Mesothelial cell of epicardium (in vitro differentiated cells): ENCODE results near the gene HECTD1. TPM values are rescaled to one million over a fixed set of nuclear protein-coding genes. Genes with fewer than 3 reads are reported as not detected.
"Not testable (repeated sequence)": the region's sequence is repeated elsewhere in the genome, so short reads cannot be mapped to it uniquely, and the experiment has no call there.

Source experiments
- DNase-seq, 2 experiments: peaks; one replicate each; pipeline ENCODE4 v3.0.0; 2021; ENCODE audit warnings: low spot score in 2 of 2; ENCODE audit not compliant: unreplicated experiment in 2 of 2
- H3K27ac Mint-ChIP-seq: 2 replicates; pipeline ENCODE4 v1.8.0; 2021; ENCODE audit warnings: mixed read lengths
- H3K27me3 Mint-ChIP-seq: 2 replicates; pipeline ENCODE4 v1.8.0; 2021; ENCODE audit warnings: low read depth, mixed read lengths
- H3K36me3 Mint-ChIP-seq: 2 replicates; pipeline ENCODE4 v1.8.0; 2021; ENCODE audit warnings: mixed read lengths
- H3K4me1 Mint-ChIP-seq: 2 replicates; pipeline ENCODE4 v1.8.0; 2021; ENCODE audit warnings: mixed read lengths
- H3K4me3 Mint-ChIP-seq: 2 replicates; pipeline ENCODE4 v1.8.0; 2021; ENCODE audit warnings: mild to moderate bottlenecking, moderate library complexity, mixed read lengths
- H3K9me3 Mint-ChIP-seq: 2 replicates; pipeline ENCODE4 v1.8.0; 2021; ENCODE audit warnings: mixed read lengths
- CTCF ChIP-seq: fragments of 200-600 bp; sonication (generic); IDR thresholded peaks from one replicate; pipeline ENCODE4 v1.5.0; 2021; ENCODE audit warnings: antibody characterized with exemption; ENCODE audit not compliant: unreplicated experiment
- total RNA-seq: library from RNA; stranded (reverse); gene quantifications from 3 replicates; pipeline ENCODE4 v1.2.1, GENCODE V29; 2021

Gene HECTD1
- total RNA-seq, 1 donor from 2014 or later = 177 TPM

- no peaks in the 10 kb centered on the region for H3K9me3 Mint-ChIP-seq
- DNase-seq = no peak
- H3K4me1 Mint-ChIP-seq = peaks cover 10% of the 10 kb centered on the region
- H3K4me3 Mint-ChIP-seq = no peak overlapping the region
- H3K27ac Mint-ChIP-seq = no peak overlapping the region
- H3K36me3 Mint-ChIP-seq = no peaks in the 10 kb centered on the region
- no peak for TF ChIP-seq CTCF
- H3K27me3 Mint-ChIP-seq = no peaks in the 10 kb centered on the region
Observed at GRCh38 chr14:31239741-31240140, 32.1 kb upstream of the HECTD1 start.

- H3K27me3 Mint-ChIP-seq = no peaks in the 10 kb centered on the region
- TF ChIP-seq CTCF = no peak
- no peaks in the 10 kb centered on the region for H3K4me1 Mint-ChIP-seq
- DNase-seq = no peak
- no peaks in the 10 kb centered on the region for H3K36me3 Mint-ChIP-seq
- no peak overlapping the region for H3K27ac Mint-ChIP-seq
- no peak overlapping the region for H3K4me3 Mint-ChIP-seq
- no peaks in the 10 kb centered on the region for H3K9me3 Mint-ChIP-seq
Observed at GRCh38 chr14:31235462-31235861, 27.9 kb upstream of the HECTD1 start.

GRCh38 chr14:31232081-31232480 lies 24.5 kb upstream of the HECTD1 start:
- H3K9me3 Mint-ChIP-seq = no peaks in the 10 kb centered on the region
- no peaks in the 10 kb centered on the region for H3K4me1 Mint-ChIP-seq
- no peak for TF ChIP-seq CTCF
- no peaks in the 10 kb centered on the region for H3K27me3 Mint-ChIP-seq
- H3K36me3 Mint-ChIP-seq = no peaks in the 10 kb centered on the region
- DNase-seq = no peak
- no peak overlapping the region for H3K27ac Mint-ChIP-seq
- no peak overlapping the region for H3K4me3 Mint-ChIP-seq

- not testable (repeated sequence) for H3K27ac Mint-ChIP-seq, H3K36me3 Mint-ChIP-seq, H3K27me3 Mint-ChIP-seq, DNase-seq, H3K4me1 Mint-ChIP-seq, H3K4me3 Mint-ChIP-seq, H3K9me3 Mint-ChIP-seq
Observed at GRCh38 chr14:31231272-31231671, 23.7 kb upstream of the HECTD1 start.

GRCh38 chr14:31230573-31230958 lies 23.0 kb upstream of the HECTD1 start:
- Mint-ChIP-seq H3K9me3 (no peaks in the 10 kb centered on the region), H3K36me3 (no peaks in the 10 kb centered on the region), H3K4me3 (no peak overlapping the region), H3K4me1 (no peaks in the 10 kb centered on the region), H3K27ac (no peak overlapping the region), H3K27me3 (no peaks in the 10 kb centered on the region)
- no peak for DNase-seq
- TF ChIP-seq CTCF = no peak

GRCh38 chr14:31229638-31230572 lies 22.3 kb upstream of the HECTD1 start:
- no peak overlapping the region for H3K27ac Mint-ChIP-seq

More at GRCh38 chr14:31229638-31230572, 22.3 kb upstream of the HECTD1 start:
- no peaks in the 10 kb centered on the region for H3K9me3 Mint-ChIP-seq
- no peaks in the 10 kb centered on the region for H3K4me1 Mint-ChIP-seq
- H3K36me3 Mint-ChIP-seq = no peaks in the 10 kb centered on the region
- DNase-seq = no peak
- no peaks in the 10 kb centered on the region for H3K27me3 Mint-ChIP-seq
- TF ChIP-seq CTCF = no peak
- H3K4me3 Mint-ChIP-seq = no peak overlapping the region
